HCT116 (cell line): Measurements from ENCODE around the gene NDUFS7. TPM values are rescaled to one million over a fixed set of nuclear protein-coding genes. Genes with fewer than 3 reads are reported as not detected.

Source experiments
- ATAC-seq: fragments of 200-7000 bp; cut with Tn5 transposase; 2 replicates; pipeline ENCODE4 v1.9.1; 2020; ENCODE audit warnings: mild to moderate bottlenecking, moderate library complexity
- BruUV-seq: library from RNA; stranded (reverse); fragments of 400-500 nt; replicated peaks from 2 replicates; lab custom pipeline; 2021; lab: Mats Ljungman, UMichigan
- CTCF ChIA-PET: fragments of 300-600 bp; sonication (Branson Sonifier 250); formaldehyde crosslinking; loops from one replicate; lab custom pipeline; 2021; ENCODE audit warnings: antibody characterized with exemption; lab: Charles Lee
- POLR2A ChIA-PET: fragments of 300-600, 350-600 bp; sonication (Branson Sonifier 250); formaldehyde crosslinking; loops from one replicate; lab custom pipeline; 2021; ENCODE audit warnings: antibody characterized with exemption; lab: Charles Lee
- RAD21 ChIA-PET, 2 experiments: fragments of 300-600 bp; sonication (Branson Sonifier 250); formaldehyde crosslinking; loops; one replicate each; lab custom pipeline; 2023; ENCODE audit warnings: low total read pairs in 2 of 2; ENCODE audit not compliant: uncharacterized antibody in 2 of 2, unreplicated experiment in 2 of 2, low non-redundant PET in 1 of 2; lab: Charles Lee
- DNase-seq: peaks from one replicate; pipeline ENCODE4 v3.0.0-alpha.2; 2010; ENCODE audit warnings: low read depth, low spot score
- H2AFZ ChIP-seq: fragments of 200-600 bp; shearing (Covaris generic), sonication (generic); 2 replicates; pipeline ENCODE4 v1.6.1; 2017; ENCODE audit warnings: low read depth, mixed run types, mixed read lengths, antibody characterized with exemption, low read length; ENCODE audit not compliant: poor library complexity, severe bottlenecking
- H3K27ac ChIP-seq: 2 replicates; pipeline ENCODE4 v1.5.1; 2012; ENCODE audit warnings: low read depth, low read length
- H3K27me3 ChIP-seq: fragments of 200-600 bp; sonication (generic); 2 replicates; pipeline ENCODE4 v1.6.1; 2016; ENCODE audit warnings: mixed run types, low read length, mixed read lengths; ENCODE audit not compliant: insufficient read depth
- H3K36me3 ChIP-seq, 2 experiments: fragments of 200-500 bp in 1 of 2; fragments of 200-600 bp in 1 of 2; sonication (Bioruptor generic) in 1 of 2; sonication (generic) in 1 of 2; 2 replicates each; pipeline versions ENCODE4 v1.5.1 to v1.6.1; 2014 to 2016; ENCODE audit warnings: low read length in 2 of 2, inconsistent platforms in 1 of 2, mixed read lengths in 1 of 2, mixed run types in 1 of 2; ENCODE audit not compliant: insufficient read depth in 2 of 2, control insufficient read depth in 1 of 2
- H3K4me1 ChIP-seq, 2 experiments: fragments of 200-600 bp in 1 of 2; sonication (generic) in 1 of 2; 2 replicates each; pipeline versions ENCODE4 v1.5.1 to v1.6.1; 2012 to 2017; ENCODE audit warnings: low read length in 2 of 2, inconsistent platforms in 1 of 2, mild to moderate bottlenecking in 1 of 2, mixed read lengths in 1 of 2, mixed run types in 1 of 2, moderate library complexity in 1 of 2; ENCODE audit not compliant: insufficient read depth in 2 of 2, control insufficient read depth in 1 of 2
- H3K4me2 ChIP-seq: fragments of 200-600 bp; sonication (generic); 2 replicates; pipeline ENCODE4 v1.6.1; 2017; ENCODE audit warnings: mixed run types, low read length, mixed read lengths
- H3K4me3 ChIP-seq, 2 experiments: fragments of 200-600 bp in 1 of 2; sonication (generic) in 1 of 2; replicated peaks in 1 of 2; 2 replicates each; pipeline ENCODE4 v1.5.1; 2011 to 2016; ENCODE audit warnings: low read length in 2 of 2, control low read depth in 1 of 2, low read depth in 1 of 2, mild to moderate bottlenecking in 1 of 2, mixed read lengths in 1 of 2, mixed run types in 1 of 2
- H3K79me2 ChIP-seq: fragments of 200-600 bp; sonication (generic); 2 replicates; pipeline ENCODE4 v1.6.1; 2017; ENCODE audit warnings: mild to moderate bottlenecking, mixed run types, low read length, moderate library complexity, mixed read lengths; ENCODE audit not compliant: insufficient read depth
- H3K9ac ChIP-seq: fragments of 200-600 bp; sonication (generic); 2 replicates; pipeline ENCODE4 v1.6.1; 2016; ENCODE audit warnings: low read length, mixed read lengths
- H3K9me2 ChIP-seq: fragments of 200-600 bp; sonication (generic), shearing (Covaris generic); 2 replicates; pipeline ENCODE4 v1.6.1; 2017; ENCODE audit warnings: mixed run types, mild to moderate bottlenecking, moderate library complexity; ENCODE audit not compliant: insufficient read depth
- H3K9me3 ChIP-seq, 2 experiments: fragments of 200-500 bp in 1 of 2; fragments of 200-600 bp in 1 of 2; sonication (Bioruptor generic) in 1 of 2; sonication (generic) in 1 of 2; 2 replicates each; pipeline ENCODE4 v1.6.1; 2014 to 2017; ENCODE audit warnings: low read length in 2 of 2, mixed read lengths in 2 of 2, inconsistent platforms in 1 of 2, low read depth in 1 of 2, mild to moderate bottlenecking in 1 of 2, mixed run types in 1 of 2, moderate library complexity in 1 of 2; ENCODE audit not compliant: control insufficient read depth in 1 of 2, insufficient read depth in 1 of 2
- H4K20me1 ChIP-seq: fragments of 200-600 bp; sonication (generic), shearing (Covaris generic); 2 replicates; pipeline ENCODE4 v1.6.1; 2017; ENCODE audit warnings: mixed run types, mild to moderate bottlenecking, moderate library complexity; ENCODE audit not compliant: insufficient read depth
- CBX3 ChIP-seq: IDR thresholded peaks from 2 replicates; pipeline ENCODE4 v1.6.1; 2012; ENCODE audit warnings: low read depth
- CEBPB ChIP-seq: IDR thresholded peaks from 2 replicates; pipeline ENCODE4 v1.6.1; 2012; ENCODE audit warnings: low read depth
- EGR1 ChIP-seq: IDR thresholded peaks from 2 replicates; pipeline ENCODE4 v1.6.1; 2012; ENCODE audit warnings: low read depth
- EZH2 ChIP-seq: fragments of 200-600 bp; sonication (generic); IDR thresholded peaks from 2 replicates; pipeline ENCODE4 v1.6.1; 2017; ENCODE audit warnings: antibody characterized with exemption, mixed run types
- EZH2phosphoT487 ChIP-seq: fragments of 200-600 bp; IDR thresholded peaks from 2 replicates; pipeline ENCODE4 v1.6.1; 2018; ENCODE audit warnings: antibody characterized with exemption, borderline replicate concordance
- FOSL1 ChIP-seq: IDR thresholded peaks from 2 replicates; pipeline ENCODE4 v1.6.1; 2012; ENCODE audit warnings: low read depth
- JUND ChIP-seq: IDR thresholded peaks from 2 replicates; pipeline ENCODE4 v1.6.1; 2012
- POLR2A ChIP-seq: IDR thresholded peaks from 2 replicates; pipeline ENCODE4 v1.7.0; 2011; ENCODE audit warnings: borderline replicate concordance; ENCODE audit not compliant: insufficient read depth, insufficient read length; ENCODE audit errors: extremely low read depth
- POLR2AphosphoS5 ChIP-seq: IDR thresholded peaks from 2 replicates; pipeline ENCODE4 v1.6.1; 2011; ENCODE audit warnings: mild to moderate bottlenecking, low read depth, low read length, moderate library complexity
- RAD21 ChIP-seq: IDR thresholded peaks from 2 replicates; pipeline ENCODE4 v1.6.1; 2012; ENCODE audit warnings: low read depth, mild to moderate bottlenecking
- SRF ChIP-seq: IDR thresholded peaks from 2 replicates; pipeline ENCODE4 v1.6.1; 2012; ENCODE audit warnings: low read depth
- ZFX ChIP-seq: fragments of 450-650 bp; IDR thresholded peaks from 2 replicates; pipeline ENCODE4 v1.6.1; 2017
- ZNF274 ChIP-seq: fragments of 200-500 bp; sonication (Bioruptor generic); IDR thresholded peaks from 2 replicates; pipeline ENCODE4 v1.6.1; 2014; ENCODE audit warnings: mild to moderate bottlenecking, low read depth, low read length, inconsistent platforms
- intact Hi-C: fragments of 100-400 bp; cut with micrococcal nuclease; formaldehyde crosslinking; loops from 2 replicates; pipeline ENCODE4 v1.10.0; 2022
- total RNA-seq: library from RNA; stranded (reverse); gene quantifications from one replicate; pipeline ENCODE4 v1.2.1, GENCODE V29; 2021; ENCODE audit not compliant: unreplicated experiment
- TF ChIP-seq, protein P1 (sequence below): IDR thresholded peaks from 2 replicates; pipeline ENCODE4 v1.6.1; 2012
- TF ChIP-seq, protein P2 (sequence below), 3 experiments: fragments of 200-600 bp in 1 of 3; sonication (generic) in 1 of 3; IDR thresholded peaks in 2 of 3; conservative IDR thresholded peaks in 1 of 3; 2 replicates each; pipeline ENCODE4 v1.5.1; 2012 to 2017; ENCODE audit warnings: low read depth in 2 of 3, low read length in 2 of 3, antibody characterized with exemption in 1 of 3, borderline replicate concordance in 1 of 3, control low read depth in 1 of 3, mild to moderate bottlenecking in 1 of 3, mixed read lengths in 1 of 3, mixed run types in 1 of 3, moderate library complexity in 1 of 3; ENCODE audit not compliant: insufficient read depth in 1 of 3
- TF ChIP-seq, protein P3 (sequence below): IDR thresholded peaks from 2 replicates; pipeline ENCODE4 v1.6.1; 2012

The NDUFS7 gene
- total RNA-seq, 1 experiment from 2014 or later, result 114 TPM

DNA sequence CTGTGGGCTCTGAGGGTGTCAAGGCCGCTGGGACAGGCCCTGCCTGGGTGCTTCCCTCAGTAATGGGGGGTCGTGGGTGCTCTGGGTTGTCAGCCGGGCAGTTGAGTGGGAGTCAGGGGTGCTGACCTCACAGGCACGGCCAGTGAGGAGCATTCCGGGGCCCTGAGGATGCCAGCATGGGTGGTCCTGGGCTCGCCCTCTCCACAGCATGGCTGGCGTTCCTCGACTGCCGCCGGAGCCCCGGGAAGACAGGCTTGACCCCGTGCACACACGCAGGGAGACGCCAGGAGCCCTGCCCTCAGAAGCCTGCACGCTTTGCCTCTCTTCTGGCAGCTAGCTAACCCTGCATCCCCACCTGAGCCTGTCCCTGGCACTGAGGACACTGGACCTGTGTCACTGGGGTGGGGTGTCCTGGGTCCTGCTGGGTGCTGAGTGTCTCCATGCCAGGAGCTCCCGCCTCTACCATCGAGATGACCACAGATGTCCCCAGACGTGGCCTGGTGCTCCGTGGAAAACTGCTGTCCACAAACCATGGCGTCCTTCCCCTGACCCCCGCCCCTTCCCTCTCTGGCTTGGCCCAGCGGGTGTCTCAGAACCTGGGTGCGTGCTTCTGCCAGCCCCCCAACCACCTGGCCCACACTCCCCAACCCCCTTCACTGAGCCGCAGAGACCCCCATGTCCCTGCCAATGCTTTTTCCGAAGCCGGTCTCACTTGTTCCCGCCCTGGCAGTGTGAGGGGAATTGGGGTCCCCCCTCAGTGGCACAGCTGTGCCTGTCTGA is 4.4 kb upstream of the NDUFS7 start:
- RAD21 ChIA-PET, result no interaction called here
- POLR2A ChIA-PET, result no interaction called here
- H3K9ac ChIP-seq, result no peak overlapping the region

More for the DNA sequence above, 4.4 kb upstream of the NDUFS7 start:
- Histone ChIP-seq H3K36me3 (peaks cover 0 to 2% of the 10 kb centered on the region in 2 experiments; a peak in 1 of 4 replicates), H3K9me3 (no peaks in the 10 kb centered on the region), H3K9me2 (no peaks in the 10 kb centered on the region), H4K20me1 (no peaks in the 10 kb centered on the region), H3K4me2 (no peak overlapping the region), H3K4me1 (peaks cover 0 to 8% of the 10 kb centered on the region in 2 experiments; a peak in 2 of 4 replicates), H2AFZ (no peak overlapping the region), H3K79me2 (peaks cover 5% of the 10 kb centered on the region), H3K27ac (no peak overlapping the region), H3K27me3 (no peaks in the 10 kb centered on the region), H3K4me3 (no peak overlapping the region)
- TF ChIP-seq POLR2A (no peak), JUND (no peak), SRF (no peak), EGR1 (no peak), ZFX (no peak), CEBPB (no peak), POLR2AphosphoS5 (no peak), EZH2 (no peak), ZNF274 (no peak), RAD21 (no peak), FOSL1 (no peak), EZH2phosphoT487 (no peak), CBX3 (no peak)
- TF ChIP-seq, protein P1, sequence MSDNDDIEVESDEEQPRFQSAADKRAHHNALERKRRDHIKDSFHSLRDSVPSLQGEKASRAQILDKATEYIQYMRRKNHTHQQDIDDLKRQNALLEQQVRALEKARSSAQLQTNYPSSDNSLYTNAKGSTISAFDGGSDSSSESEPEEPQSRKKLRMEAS, result no peak
- TF ChIP-seq, protein P2, sequence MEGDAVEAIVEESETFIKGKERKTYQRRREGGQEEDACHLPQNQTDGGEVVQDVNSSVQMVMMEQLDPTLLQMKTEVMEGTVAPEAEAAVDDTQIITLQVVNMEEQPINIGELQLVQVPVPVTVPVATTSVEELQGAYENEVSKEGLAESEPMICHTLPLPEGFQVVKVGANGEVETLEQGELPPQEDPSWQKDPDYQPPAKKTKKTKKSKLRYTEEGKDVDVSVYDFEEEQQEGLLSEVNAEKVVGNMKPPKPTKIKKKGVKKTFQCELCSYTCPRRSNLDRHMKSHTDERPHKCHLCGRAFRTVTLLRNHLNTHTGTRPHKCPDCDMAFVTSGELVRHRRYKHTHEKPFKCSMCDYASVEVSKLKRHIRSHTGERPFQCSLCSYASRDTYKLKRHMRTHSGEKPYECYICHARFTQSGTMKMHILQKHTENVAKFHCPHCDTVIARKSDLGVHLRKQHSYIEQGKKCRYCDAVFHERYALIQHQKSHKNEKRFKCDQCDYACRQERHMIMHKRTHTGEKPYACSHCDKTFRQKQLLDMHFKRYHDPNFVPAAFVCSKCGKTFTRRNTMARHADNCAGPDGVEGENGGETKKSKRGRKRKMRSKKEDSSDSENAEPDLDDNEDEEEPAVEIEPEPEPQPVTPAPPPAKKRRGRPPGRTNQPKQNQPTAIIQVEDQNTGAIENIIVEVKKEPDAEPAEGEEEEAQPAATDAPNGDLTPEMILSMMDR (IDR thresholded peaks at IDR 0.05 in 2 of 3, conservative IDR thresholded peaks at IDR 0.05 in 1 of 3; ENCODE audit: borderline replicate concordance in 1 of 3, insufficient read depth in 1 of 3, low read depth in 2 of 3, low read length in 2 of 3), result no peak
- TF ChIP-seq, protein P3, sequence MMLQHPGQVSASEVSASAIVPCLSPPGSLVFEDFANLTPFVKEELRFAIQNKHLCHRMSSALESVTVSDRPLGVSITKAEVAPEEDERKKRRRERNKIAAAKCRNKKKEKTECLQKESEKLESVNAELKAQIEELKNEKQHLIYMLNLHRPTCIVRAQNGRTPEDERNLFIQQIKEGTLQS, result no peak
- CTCF ChIA-PET, result no interaction called here
- ATAC-seq, result no peak
- BruUV-seq, result no TSS peak
- no peak for DNase-seq
- intact Hi-C loops, result no loop called here
